Epithelial cell of esophagus (primary cell): Measurements from ENCODE around the gene HES4.
"Not testable (repeated sequence)": the region's sequence is repeated elsewhere in the genome, so short reads cannot be mapped to it uniquely, and the experiment has no call there.

Experiments
- DNase-seq: peaks from one replicate; pipeline ENCODE4 v3.0.0; 2010; ENCODE audit warnings: low read depth
- H3K4me3 ChIP-seq: 2 replicates; pipeline ENCODE4 v1.5.1; 2011; ENCODE audit warnings: mild to moderate bottlenecking, low read length, control low read depth
- CTCF ChIP-seq: IDR thresholded peaks from 2 replicates; pipeline ENCODE4 v1.5.1; 2011; ENCODE audit warnings: low read depth, mild to moderate bottlenecking, low read length, control low read depth, inconsistent platforms; ENCODE audit not compliant: insufficient read depth; ENCODE audit errors: missing control alignments

The HES4 gene

GRCh38 chr1:1021010-1021919 lies 21.4 kb upstream of the HES4 start:
- peak overlapping the region; percentile 60 for H3K4me3 ChIP-seq
- no peak for TF ChIP-seq CTCF
- peak; percentile 63 for DNase-seq

DNA sequence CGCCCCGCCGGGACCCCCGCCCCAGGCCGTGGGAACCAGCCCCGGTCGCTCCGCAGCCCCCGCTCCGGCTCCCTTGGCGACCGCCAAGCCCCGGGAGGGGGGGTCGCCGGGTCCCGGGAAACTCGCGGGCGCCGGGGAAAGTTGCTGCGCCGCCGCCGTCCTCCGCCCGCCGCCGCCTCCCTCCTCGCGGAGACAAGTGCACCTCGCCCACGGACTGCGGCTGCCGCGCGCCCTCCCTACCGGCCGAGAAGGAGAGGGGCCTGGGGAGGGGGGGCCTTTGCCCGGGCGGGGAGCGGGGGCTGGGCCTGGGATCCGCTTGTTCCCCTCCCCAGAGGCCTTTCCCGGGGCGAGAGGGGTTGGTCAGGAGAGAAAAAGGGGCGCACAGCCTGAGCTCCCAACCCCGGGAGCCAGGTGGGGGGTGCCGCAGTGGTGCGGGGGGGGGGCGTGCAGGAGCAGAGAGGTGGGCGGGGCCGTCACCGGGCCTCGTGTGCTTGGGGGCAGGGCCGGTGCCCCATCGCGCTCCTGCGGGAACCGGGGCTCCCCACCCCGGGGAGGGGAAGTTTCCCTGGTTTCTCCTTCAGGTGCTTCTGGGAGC lies 20.6 kb upstream of the HES4 start:
- no peak for TF ChIP-seq CTCF
- H3K4me3 ChIP-seq, result peak overlapping the region; percentile 60
- DNase-seq, result peak; percentile 42

GRCh38 chr1:1020000-1020404 lies 20.1 kb upstream of the HES4 start, which contains the start of gene AGRN:
AGRN (plus strand) TSS chr1:1020120; CDS start chr1:1020173, 53 bp downstream.
- peak within 1 kb of the TSS; percentile 60 for H3K4me3 ChIP-seq
- no peak for TF ChIP-seq CTCF
- DNase-seq, result no peak

- peak overlapping the region; percentile 27 for H3K4me3 ChIP-seq
- DNase-seq, result peak; percentile 87
- TF ChIP-seq CTCF, result peak; percentile 35
Observed at GRCh38 chr1:1019122-1019999, 19.5 kb upstream of the HES4 start.

- not testable (repeated sequence) for DNase-seq, H3K4me3 ChIP-seq
Observed at GRCh38 chr1:1018321-1018685, 18.4 kb upstream of the HES4 start.

DNA sequence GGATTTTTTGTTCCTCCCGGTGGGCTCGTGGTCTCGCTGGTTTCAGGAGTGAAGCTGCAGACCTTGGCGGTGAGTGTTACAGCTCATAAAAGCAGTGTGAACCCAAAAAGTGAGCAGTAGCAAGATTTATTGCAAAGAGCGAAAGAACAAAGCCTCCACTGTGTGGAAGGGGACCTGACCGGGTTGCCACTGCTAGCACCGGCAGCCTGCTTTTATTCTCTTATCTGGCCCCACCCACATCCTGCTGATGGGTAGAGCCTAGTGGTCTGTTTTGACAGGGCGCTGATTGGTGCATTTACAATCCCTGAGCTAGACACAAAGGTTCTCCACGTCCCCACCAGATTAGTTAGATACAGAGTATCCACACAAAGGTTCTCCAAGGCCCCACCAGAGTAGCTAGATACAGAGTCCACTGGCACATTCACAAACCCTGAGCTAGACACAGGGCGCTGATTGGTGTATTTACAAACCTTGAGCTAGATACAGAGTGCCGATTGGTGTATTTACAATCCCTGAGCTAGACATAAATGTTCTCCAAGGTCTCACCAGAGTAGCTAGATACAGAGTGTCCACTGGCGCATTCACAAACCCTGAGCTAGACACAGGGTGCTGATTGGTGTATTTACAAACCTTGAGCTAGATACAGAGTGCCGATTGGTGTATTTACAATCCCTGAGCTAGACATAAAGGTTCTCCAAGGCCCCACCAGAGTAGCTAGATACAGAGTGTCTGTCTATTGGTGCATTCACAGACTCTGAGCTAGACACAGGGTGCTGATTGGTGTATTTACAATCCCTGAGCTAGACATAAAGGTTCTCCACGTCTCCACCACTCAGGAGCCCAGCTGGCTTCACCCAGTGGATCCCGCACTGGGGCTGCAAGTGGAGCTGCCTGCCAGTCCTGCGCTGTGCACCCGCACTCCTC lies 17.8 kb upstream of the HES4 start:
- H3K4me3 ChIP-seq, DNase-seq: not testable (repeated sequence)
